Stimulated activated memory B cell treated with anti-CD40 and anti-IgM and Interleukin-4, amounts not matched to agents 10 μg/mL and 1 μg/mL and 100 μg/mL, for 72 hours (primary cell): Measurements from ENCODE around the gene ATP1B2.
"Not testable (repeated sequence)": the region's sequence is repeated elsewhere in the genome, so short reads cannot be mapped to it uniquely, and the experiment has no call there.

ENCODE experiments used
- ATAC-seq: fragments of 150-1000 bp; cut with Tn5 transposase; 2 replicates; pipeline ENCODE4 v1.10.0; 2021
- H3K27ac Mint-ChIP-seq: one replicate; pipeline ENCODE4 v1.8.0; 2022; ENCODE audit warnings: mild to moderate bottlenecking, mixed read lengths
- H3K27me3 Mint-ChIP-seq: one replicate; pipeline ENCODE4 v1.8.0; 2022; ENCODE audit warnings: mixed read lengths
- H3K36me3 Mint-ChIP-seq: one replicate; pipeline ENCODE4 v1.8.0; 2022; ENCODE audit warnings: mixed read lengths
- H3K4me1 Mint-ChIP-seq: one replicate; pipeline ENCODE4 v1.8.0; 2022; ENCODE audit warnings: mixed read lengths
- H3K4me3 Mint-ChIP-seq: one replicate; pipeline ENCODE4 v1.8.0; 2022; ENCODE audit warnings: mild to moderate bottlenecking, moderate library complexity, mixed read lengths
- H3K9me3 Mint-ChIP-seq: one replicate; pipeline ENCODE4 v1.8.0; 2022; ENCODE audit warnings: mixed read lengths

ATP1B2 gene

GRCh38 chr17:7650509-7651096 lies at the start of gene ATP1B2:
Gene ATP1B2 (plus strand): TSS chr17:7650926. CDS start chr17:7651519, 593 bp downstream.
- H3K36me3 Mint-ChIP-seq = no peaks in the 10 kb centered on the region
- peak within 1 kb of the TSS; percentile 80 for H3K4me3 Mint-ChIP-seq
- peaks cover 29% of the 10 kb centered on the region for H3K4me1 Mint-ChIP-seq
- H3K27ac Mint-ChIP-seq = peak within 1 kb of the TSS; percentile 7
- ATAC-seq = peak; percentile 80
- peaks cover 59% of the 10 kb centered on the region for H3K27me3 Mint-ChIP-seq
- H3K9me3 Mint-ChIP-seq = no peaks in the 10 kb centered on the region

DNA sequence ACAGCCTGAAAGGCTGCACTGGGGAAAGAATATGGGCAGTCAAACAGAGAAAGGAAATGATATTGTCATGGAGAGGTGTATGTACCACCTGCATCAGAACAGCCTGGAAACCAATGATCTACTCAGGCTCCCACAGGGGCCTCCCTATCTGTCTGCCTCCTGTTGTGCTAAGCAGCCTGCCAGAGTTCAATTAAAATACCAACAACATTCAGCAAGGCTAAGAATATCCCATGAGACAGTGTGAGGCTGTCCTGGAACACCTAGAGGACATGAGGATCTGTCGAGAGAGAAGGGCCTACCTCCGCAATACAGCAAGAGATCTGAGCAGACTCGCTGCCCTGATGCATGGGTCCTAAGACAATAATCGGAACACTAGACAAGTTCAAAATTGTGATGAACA lies 44.4 kb upstream of the ATP1B2 start:
- H3K36me3 Mint-ChIP-seq = peaks cover 51% of the 10 kb centered on the region
- no peaks in the 10 kb centered on the region for H3K27me3 Mint-ChIP-seq
- peaks cover 25% of the 10 kb centered on the region for H3K4me1 Mint-ChIP-seq

DNA sequence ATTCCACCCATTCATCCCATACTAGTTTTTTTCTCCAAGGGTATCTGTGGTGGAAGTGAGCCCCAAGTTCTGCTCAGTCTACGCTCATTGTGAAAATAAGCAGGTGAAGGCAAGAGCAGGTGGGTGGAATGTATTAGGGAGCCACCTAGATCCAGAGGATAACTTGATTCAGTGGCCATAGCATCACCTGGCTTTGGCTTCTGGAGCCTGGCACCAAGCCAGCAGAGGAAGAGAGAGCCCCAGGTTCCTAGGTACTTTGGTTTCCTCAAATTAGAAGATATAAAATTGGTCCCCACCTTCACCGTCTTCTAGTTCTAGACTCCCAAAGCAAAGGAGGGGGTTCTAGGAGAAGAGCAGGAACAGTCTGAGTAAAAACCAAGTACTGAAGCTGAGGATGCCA lies 40.1 kb upstream of the ATP1B2 start:
- no peaks in the 10 kb centered on the region for H3K9me3 Mint-ChIP-seq
- H3K4me1 Mint-ChIP-seq = peaks cover 53% of the 10 kb centered on the region
- no peak overlapping the region for H3K27ac Mint-ChIP-seq
- H3K4me3 Mint-ChIP-seq = no peak overlapping the region
- peaks cover 28% of the 10 kb centered on the region for H3K36me3 Mint-ChIP-seq
- no peaks in the 10 kb centered on the region for H3K27me3 Mint-ChIP-seq
- no peak for ATAC-seq

More for the DNA sequence above, 44.4 kb upstream of the ATP1B2 start:
- H3K27ac Mint-ChIP-seq = no peak overlapping the region
- ATAC-seq = no peak
- no peak overlapping the region for H3K4me3 Mint-ChIP-seq
- H3K9me3 Mint-ChIP-seq = no peaks in the 10 kb centered on the region

GRCh38 chr17:7611635-7612293 lies 39.0 kb upstream of the ATP1B2 start:
- H3K4me1 Mint-ChIP-seq = peaks cover 47% of the 10 kb centered on the region
- H3K27ac Mint-ChIP-seq = peak overlapping the region; percentile 62
- no peak for ATAC-seq
- H3K36me3 Mint-ChIP-seq = peaks cover 22% of the 10 kb centered on the region
- no peaks in the 10 kb centered on the region for H3K27me3 Mint-ChIP-seq
- no peaks in the 10 kb centered on the region for H3K9me3 Mint-ChIP-seq
- no peak overlapping the region for H3K4me3 Mint-ChIP-seq

DNA sequence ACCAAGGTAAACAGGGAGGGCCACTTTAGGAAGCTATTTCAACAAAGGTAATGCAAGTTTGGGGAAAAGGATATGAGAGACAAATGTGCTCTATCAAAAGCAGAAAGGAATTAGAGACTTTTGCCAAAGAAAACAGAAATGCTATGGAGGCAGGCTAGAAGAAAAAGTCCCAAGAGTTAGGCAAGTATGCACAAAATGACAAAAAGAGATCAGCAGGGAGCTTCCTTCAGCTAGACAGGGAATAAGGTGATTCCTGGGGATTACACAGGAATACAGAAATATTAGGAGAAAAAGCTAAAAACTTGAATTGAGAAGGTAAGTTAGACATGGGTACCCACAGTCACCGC lies 38.5 kb upstream of the ATP1B2 start:
- Mint-ChIP-seq H3K4me1 (peaks cover 47% of the 10 kb centered on the region), H3K9me3 (no peaks in the 10 kb centered on the region), H3K27ac (no peak overlapping the region), H3K4me3 (no peak overlapping the region), H3K27me3 (no peaks in the 10 kb centered on the region), H3K36me3 (peaks cover 22% of the 10 kb centered on the region)
- no peak for ATAC-seq

GRCh38 chr17:7613769-7614424 lies 36.8 kb upstream of the ATP1B2 start:
- H3K4me1 Mint-ChIP-seq = peaks cover 51% of the 10 kb centered on the region
- H3K27me3 Mint-ChIP-seq = no peaks in the 10 kb centered on the region
- H3K36me3 Mint-ChIP-seq = peaks cover 22% of the 10 kb centered on the region
- H3K4me3 Mint-ChIP-seq = peak overlapping the region; percentile 86
- ATAC-seq = no peak
- peak overlapping the region; percentile 80 for H3K27ac Mint-ChIP-seq
- H3K9me3 Mint-ChIP-seq = no peaks in the 10 kb centered on the region

GRCh38 chr17:7614425-7615264 lies 36.1 kb upstream of the ATP1B2 start, which contains the start of gene FXR2:
Gene FXR2 (minus strand): TSS chr17:7614897. CDS start chr17:7614532, 365 bp downstream.
- Mint-ChIP-seq H3K9me3 (no peaks in the 10 kb centered on the region), H3K4me3 (peak within 1 kb of the TSS; percentile 86), H3K36me3 (peaks cover 18% of the 10 kb centered on the region), H3K4me1 (peaks cover 45% of the 10 kb centered on the region), H3K27ac (peak within 1 kb of the TSS; percentile 80), H3K27me3 (no peaks in the 10 kb centered on the region)
- peak; percentile 99 for ATAC-seq

DNA sequence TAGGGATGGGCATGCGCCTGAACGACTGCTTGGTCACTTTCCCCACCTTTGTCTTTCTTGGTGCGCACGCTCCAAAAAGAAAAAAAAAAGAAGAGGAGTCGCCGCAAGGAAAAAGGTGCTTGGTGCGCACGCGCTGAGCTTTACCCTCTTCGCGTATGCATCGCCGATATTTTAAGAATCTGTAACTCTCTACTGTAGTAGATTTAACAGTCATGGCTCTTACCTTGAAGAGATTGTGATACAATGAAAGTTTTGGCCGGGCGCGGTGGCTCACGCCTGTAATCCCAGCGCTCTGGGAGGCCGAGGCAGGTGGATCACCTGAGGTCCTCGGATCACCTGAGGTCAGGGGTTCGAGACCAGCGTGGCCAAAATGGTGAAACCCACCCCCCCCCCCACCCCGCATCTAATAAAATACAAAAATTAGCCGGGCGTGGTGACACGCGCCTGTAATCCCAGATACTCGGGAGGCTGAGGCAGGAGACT lies 35.4 kb upstream of the ATP1B2 start:
- Mint-ChIP-seq H3K36me3 (peaks cover 18% of the 10 kb centered on the region), H3K27ac (peak overlapping the region; percentile 80), H3K9me3 (no peaks in the 10 kb centered on the region), H3K27me3 (no peaks in the 10 kb centered on the region), H3K4me1 (peaks cover 40% of the 10 kb centered on the region), H3K4me3 (peak overlapping the region; percentile 80)
- no peak for ATAC-seq

DNA sequence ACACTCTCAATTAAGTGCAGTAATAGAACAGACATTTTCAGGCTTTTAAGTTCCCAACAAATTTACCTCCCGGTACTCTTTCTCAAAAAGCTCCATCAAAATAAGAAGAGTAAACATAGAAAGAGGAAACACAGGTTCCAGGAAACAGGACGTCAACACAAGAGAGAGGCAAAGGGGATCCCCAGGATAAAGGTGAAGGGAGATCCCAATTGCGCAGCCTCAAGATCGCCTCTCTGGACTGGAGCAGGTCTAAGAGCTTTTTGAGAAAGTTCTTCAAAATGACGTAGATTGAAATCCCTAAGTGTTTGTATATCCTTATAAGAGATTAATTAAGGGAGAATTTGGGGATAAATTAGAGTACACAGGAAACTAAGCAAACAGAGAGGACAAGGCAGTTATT lies 32.1 kb upstream of the ATP1B2 start:
- H3K27me3 Mint-ChIP-seq = no peaks in the 10 kb centered on the region
- no peak overlapping the region for H3K27ac Mint-ChIP-seq
- H3K36me3 Mint-ChIP-seq = no peaks in the 10 kb centered on the region
- H3K4me1 Mint-ChIP-seq = peaks cover 9% of the 10 kb centered on the region
- ATAC-seq = no peak
- H3K4me3 Mint-ChIP-seq = no peak overlapping the region
- H3K9me3 Mint-ChIP-seq = no peaks in the 10 kb centered on the region

DNA sequence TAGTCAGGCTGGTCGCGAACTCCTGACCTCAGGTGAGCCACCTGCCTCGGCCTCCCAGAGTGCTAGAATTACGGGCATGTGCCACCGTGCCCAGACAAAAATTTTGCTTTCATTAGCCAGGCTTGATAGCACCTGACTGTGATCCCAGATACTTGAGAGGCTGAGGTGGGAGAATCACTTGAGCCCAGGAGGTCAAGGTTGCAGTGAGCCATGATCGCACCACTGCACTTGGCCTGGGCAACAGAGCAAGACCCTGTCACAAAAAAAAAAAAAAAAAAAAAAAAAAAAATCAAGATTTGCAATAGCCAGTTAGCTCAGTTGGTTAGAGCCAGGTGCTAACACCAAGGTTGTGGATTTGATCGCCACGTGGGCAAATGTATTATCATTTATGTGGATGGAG lies 29.9 kb upstream of the ATP1B2 start:
- H3K4me1 Mint-ChIP-seq = peaks cover 4% of the 10 kb centered on the region
- no peaks in the 10 kb centered on the region for H3K9me3 Mint-ChIP-seq

DNA sequence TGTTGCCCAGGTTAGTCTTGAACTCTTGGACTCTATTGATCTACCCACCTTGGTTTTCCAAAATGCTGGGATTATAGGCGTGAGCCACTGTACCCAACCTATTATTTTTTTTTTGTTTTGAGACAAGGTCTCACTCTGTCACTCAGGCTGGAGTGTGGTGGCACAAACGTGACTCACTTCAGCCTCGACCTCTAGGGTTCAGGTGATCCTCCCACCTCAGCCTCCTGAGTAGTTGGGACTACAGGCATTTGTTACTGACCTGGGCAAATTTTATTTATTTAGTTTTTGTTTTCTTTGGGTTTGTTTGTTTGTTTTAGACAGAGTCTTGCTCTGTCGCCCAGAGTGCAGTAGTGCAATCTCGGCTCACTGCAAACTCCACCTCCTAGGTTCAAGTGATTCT lies 27.1 kb upstream of the ATP1B2 start:
- Mint-ChIP-seq H3K27ac (no peak overlapping the region), H3K27me3 (no peaks in the 10 kb centered on the region), H3K9me3 (no peaks in the 10 kb centered on the region), H3K36me3 (no peaks in the 10 kb centered on the region), H3K4me3 (no peak overlapping the region), H3K4me1 (peaks cover 13% of the 10 kb centered on the region)
- no peak for ATAC-seq

More for the DNA sequence above, 29.9 kb upstream of the ATP1B2 start:
- Mint-ChIP-seq H3K27ac (no peak overlapping the region), H3K4me3 (no peak overlapping the region), H3K36me3 (no peaks in the 10 kb centered on the region), H3K27me3 (no peaks in the 10 kb centered on the region)
- no peak for ATAC-seq

- H3K27ac Mint-ChIP-seq, H3K4me3 Mint-ChIP-seq, H3K27me3 Mint-ChIP-seq, H3K36me3 Mint-ChIP-seq, ATAC-seq, H3K9me3 Mint-ChIP-seq: not testable (repeated sequence)
- H3K4me1 Mint-ChIP-seq = peaks cover 11% of the 10 kb centered on the region
Observed at GRCh38 chr17:7625749-7626148, 25.0 kb upstream of the ATP1B2 start.

GRCh38 chr17:7626307-7626706 lies 24.4 kb upstream of the ATP1B2 start:
- Mint-ChIP-seq H3K36me3 (no peaks in the 10 kb centered on the region), H3K9me3 (no peaks in the 10 kb centered on the region), H3K4me1 (peaks cover 11% of the 10 kb centered on the region), H3K4me3 (peak overlapping the region; percentile 87), H3K27ac (no peak overlapping the region), H3K27me3 (no peaks in the 10 kb centered on the region)
- no peak for ATAC-seq

GRCh38 chr17:7626956-7627249 lies 23.8 kb upstream of the ATP1B2 start:
- no peak for ATAC-seq
- peak overlapping the region; percentile 87 for H3K4me3 Mint-ChIP-seq
- H3K36me3 Mint-ChIP-seq = no peaks in the 10 kb centered on the region
- H3K9me3 Mint-ChIP-seq = no peaks in the 10 kb centered on the region
- H3K27ac Mint-ChIP-seq = peak overlapping the region; percentile 82
- H3K4me1 Mint-ChIP-seq = peaks cover 11% of the 10 kb centered on the region
- no peaks in the 10 kb centered on the region for H3K27me3 Mint-ChIP-seq
